ENCODE measurements around the gene TMEM254.

TMEM254 gene

DNA sequence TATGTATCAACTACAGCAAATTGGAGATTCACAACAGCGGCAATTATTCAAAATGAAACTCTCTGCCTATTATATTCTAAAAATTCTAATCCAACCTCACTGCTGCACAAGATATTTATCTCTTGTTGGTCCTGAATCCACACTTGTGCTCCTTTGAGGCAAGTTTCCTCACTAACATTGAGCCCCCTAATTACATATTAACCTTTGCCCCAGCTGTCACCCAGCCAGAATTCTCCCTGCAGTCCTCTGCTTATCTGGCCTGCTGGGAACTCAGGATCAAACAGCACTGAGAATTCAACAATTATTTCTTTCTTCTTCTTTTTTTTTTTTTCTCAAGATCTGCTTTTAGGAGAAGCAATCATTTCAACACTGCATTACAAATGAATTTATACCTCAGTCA, 32.5 kb downstream of the TMEM254 start:
- TF ChIP-seq, protein P1, sequence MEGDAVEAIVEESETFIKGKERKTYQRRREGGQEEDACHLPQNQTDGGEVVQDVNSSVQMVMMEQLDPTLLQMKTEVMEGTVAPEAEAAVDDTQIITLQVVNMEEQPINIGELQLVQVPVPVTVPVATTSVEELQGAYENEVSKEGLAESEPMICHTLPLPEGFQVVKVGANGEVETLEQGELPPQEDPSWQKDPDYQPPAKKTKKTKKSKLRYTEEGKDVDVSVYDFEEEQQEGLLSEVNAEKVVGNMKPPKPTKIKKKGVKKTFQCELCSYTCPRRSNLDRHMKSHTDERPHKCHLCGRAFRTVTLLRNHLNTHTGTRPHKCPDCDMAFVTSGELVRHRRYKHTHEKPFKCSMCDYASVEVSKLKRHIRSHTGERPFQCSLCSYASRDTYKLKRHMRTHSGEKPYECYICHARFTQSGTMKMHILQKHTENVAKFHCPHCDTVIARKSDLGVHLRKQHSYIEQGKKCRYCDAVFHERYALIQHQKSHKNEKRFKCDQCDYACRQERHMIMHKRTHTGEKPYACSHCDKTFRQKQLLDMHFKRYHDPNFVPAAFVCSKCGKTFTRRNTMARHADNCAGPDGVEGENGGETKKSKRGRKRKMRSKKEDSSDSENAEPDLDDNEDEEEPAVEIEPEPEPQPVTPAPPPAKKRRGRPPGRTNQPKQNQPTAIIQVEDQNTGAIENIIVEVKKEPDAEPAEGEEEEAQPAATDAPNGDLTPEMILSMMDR (conservative IDR thresholded peaks at IDR 0.05): no peak

DNA sequence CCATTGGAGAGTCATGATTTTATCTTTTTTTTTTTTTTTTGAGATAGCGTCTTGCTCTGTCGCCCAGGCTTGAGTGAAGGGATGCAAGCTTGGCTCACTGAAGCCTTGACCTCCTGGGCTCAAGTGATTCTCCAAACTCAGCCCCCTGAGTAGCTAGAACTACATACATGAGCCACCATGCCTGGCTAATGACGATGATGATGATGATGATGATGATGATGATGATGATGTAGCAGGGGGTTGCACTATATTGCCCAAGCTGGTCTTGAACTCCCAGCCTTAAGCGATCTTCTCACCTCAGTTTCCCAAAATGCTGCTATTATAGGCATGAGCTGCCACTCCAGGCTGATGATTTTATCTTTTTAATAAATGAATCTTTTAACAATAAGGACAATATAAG, 40.2 kb downstream of the TMEM254 start:
- TF ChIP-seq, protein P1 (conservative IDR thresholded peaks at IDR 0.05): no peak
- H3K27ac ChIP-seq: no peak overlapping the region

More for the DNA sequence above, 32.5 kb downstream of the TMEM254 start:
- no peak overlapping the region for H3K27ac ChIP-seq

DNA sequence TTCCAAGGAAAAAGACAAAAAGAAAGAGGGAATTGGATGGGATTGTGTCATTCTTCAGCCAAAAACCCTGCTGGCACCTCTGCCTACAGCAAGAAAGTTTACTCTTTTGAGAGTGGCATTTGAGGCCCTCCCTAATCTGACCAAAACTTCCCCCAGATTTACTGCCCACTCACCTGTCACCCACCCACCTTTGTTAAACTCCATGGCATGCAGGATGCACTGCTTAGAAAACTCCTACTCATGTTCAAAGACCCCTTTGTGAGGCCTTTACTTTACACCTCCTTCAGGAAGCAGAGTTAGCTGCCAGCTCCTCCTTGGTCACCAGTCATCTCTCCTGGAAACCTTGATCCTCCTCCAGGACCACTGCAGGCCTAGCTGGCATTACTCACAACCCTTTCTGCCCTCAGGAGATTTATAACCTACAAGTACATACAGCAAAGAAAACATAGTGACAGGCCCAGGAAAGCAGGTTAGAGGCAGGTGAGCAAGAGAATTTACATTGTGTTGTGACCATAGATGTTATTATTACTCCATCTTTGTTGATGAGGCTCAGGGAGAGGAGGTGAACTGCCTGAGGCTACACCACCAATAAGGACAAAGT, 43.7 kb downstream of the TMEM254 start:
- H3K27ac ChIP-seq: no peak overlapping the region

DNA sequence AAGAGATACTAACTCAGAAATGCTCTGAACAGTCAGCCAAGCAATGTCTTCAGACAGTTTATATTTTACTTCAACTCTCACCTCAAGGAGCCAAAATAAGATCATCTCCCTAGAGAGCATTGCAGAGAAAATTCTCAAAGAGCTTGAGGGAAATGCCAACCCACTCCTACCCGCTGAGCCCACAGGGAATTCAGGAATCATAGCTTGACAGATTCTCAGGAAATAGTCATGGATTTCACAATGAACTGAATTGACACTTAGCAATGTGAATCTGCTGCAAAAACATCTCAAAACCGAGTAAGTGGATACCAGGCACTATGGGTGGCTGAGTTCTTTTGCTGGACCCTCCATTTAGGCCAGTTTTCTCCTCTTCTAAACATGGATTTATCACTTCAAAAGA, 44.3 kb downstream of the TMEM254 start:
- TF ChIP-seq, protein P1 (conservative IDR thresholded peaks at IDR 0.05): no peak
- H3K27ac ChIP-seq: no peak overlapping the region

More for the DNA sequence above, 43.7 kb downstream of the TMEM254 start:
- TF ChIP-seq, protein P1 (conservative IDR thresholded peaks at IDR 0.05): no peak

DNA sequence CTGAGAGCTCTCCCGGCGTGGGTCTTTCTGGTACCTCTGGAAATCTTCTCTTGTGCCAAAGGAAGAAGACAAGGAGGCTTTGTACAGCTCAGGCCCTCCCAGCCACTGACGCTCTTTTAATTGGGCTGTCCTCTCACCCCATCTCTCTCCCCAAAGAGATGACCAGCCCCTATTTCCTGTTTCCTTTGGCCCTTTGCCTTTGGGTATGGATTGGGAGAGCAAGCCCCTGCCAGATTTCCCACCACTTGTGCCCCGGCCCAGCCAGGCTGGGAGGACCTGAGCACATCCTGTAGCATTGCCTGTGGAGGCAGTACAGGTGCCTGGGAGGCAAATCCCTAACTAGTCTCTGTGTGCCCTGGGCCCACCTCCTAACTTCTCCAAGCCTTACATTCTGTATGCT, 48.4 kb downstream of the TMEM254 start:
- TF ChIP-seq, protein P1 (conservative IDR thresholded peaks at IDR 0.05): no peak
- H3K27ac ChIP-seq: no peak overlapping the region

DNA sequence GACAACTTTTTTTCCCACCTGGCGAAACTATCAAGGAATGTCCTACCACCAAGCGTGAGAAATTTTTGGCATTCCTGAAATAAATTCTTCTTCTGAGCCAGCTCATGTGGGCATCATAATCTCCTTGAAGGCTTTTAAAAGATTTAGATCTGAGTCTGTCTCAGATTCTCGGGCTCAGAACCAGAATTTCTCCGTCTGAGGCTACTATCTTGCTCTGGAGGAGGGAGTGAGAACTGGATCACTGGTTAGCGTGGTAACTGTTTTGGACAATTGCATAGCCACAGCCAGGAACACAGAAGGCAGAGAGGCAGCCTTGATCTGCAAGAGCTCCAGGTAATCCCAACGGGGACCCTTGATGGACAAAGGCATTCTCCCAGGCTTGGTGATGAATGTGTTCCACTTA, 53.0 kb downstream of the TMEM254 start:
- no peak overlapping the region for H3K27ac ChIP-seq
- TF ChIP-seq, protein P1 (conservative IDR thresholded peaks at IDR 0.05): no peak

DNA sequence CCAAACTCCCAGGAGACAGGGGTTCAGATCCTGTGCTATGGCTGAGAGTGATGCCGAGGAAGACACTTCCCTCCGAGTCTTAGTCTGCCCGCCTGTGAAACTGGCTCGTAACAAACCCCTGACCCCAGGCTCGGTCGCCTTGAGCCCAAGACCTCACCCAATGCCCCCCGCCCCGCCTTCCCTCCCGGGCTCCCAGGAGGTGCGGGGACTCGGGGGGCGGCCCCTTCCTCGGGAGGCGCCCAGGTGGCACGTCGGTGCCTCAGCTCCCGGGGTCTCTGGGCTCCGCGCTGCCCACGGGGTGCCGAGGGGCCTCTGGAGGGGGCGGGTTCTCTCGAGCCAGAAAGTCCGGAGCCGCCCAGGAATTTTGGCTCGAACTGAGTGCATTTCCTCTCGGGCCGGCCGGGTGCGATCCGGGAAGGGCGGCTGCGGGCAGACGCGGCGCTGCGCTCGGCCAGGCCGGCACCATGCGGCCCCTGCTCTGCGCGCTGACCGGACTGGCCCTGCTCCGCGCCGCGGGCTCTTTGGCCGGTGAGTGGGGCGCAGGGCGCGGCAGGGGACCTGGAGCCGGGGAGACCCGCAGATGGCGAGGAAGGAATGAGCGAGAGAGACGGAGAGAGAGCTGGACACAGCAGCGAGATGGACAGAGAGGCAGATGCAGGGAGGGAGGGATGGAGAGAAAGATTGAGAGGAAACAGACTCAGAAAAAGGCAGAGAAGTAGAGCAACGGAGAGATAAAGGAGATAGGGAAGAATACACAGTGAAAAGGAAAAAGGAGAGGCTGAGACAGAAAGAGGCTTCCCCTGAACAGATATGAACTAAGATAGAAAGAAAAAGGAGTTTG, 54.1 kb downstream of the TMEM254 start, which contains the start of gene PLAC9:
TSS of gene PLAC9 (plus strand) at position 432 of the 841 bp plus-strand sequence. CDS start at position 465, 33 bp downstream.
- H3K27ac ChIP-seq: peak within 1 kb of the TSS; percentile 22; the same call in 1 of the 2 replicates

More for the DNA sequence above, 54.1 kb downstream of the TMEM254 start, which contains the start of gene PLAC9:
- TF ChIP-seq, protein P1 (conservative IDR thresholded peaks at IDR 0.05): no peak
